H9 (cell line): ENCODE data around the gene KRCC1. TPM values are rescaled to one million over a fixed set of nuclear protein-coding genes. Genes with fewer than 3 reads are reported as not detected.

Experiments
- DNase-seq: peaks from one replicate; pipeline ENCODE4 v3.0.0-alpha.2; 2017
- H2AFZ ChIP-seq: one replicate; pipeline ENCODE4 v1.6.1; 2013; ENCODE audit warnings: mild to moderate bottlenecking, low read length, control low read depth, moderate library complexity
- H2AK5ac ChIP-seq: 2 replicates; pipeline ENCODE4 v1.6.1; 2013; ENCODE audit warnings: low read length, control low read depth, mixed read lengths; ENCODE audit not compliant: insufficient read length
- H2BK120ac ChIP-seq: one replicate; pipeline ENCODE4 v1.6.1; 2013; ENCODE audit warnings: low read depth, mild to moderate bottlenecking, low read length, control low read depth, inconsistent platforms; ENCODE audit not compliant: poor library complexity, severe bottlenecking
- H2BK12ac ChIP-seq: 2 replicates; pipeline ENCODE4 v1.6.1; 2013; ENCODE audit warnings: low read length, control low read depth, mixed read lengths, low read depth; ENCODE audit not compliant: insufficient read length
- H2BK15ac ChIP-seq: 2 replicates; pipeline ENCODE4 v1.6.1; 2013; ENCODE audit warnings: low read depth, low read length, control low read depth
- H2BK20ac ChIP-seq: one replicate; pipeline ENCODE4 v1.6.1; 2013; ENCODE audit warnings: low read depth, mild to moderate bottlenecking, low read length, control low read depth, inconsistent platforms; ENCODE audit not compliant: poor library complexity, severe bottlenecking
- H2BK5ac ChIP-seq: 2 replicates; pipeline ENCODE4 v1.6.1; 2013; ENCODE audit warnings: low read length, control low read depth, mixed read lengths; ENCODE audit not compliant: insufficient read length
- H3K14ac ChIP-seq: 2 replicates; pipeline ENCODE4 v1.6.1; 2013; ENCODE audit warnings: low read length, control low read depth; ENCODE audit not compliant: insufficient read depth
- H3K18ac ChIP-seq: 2 replicates; pipeline ENCODE4 v1.6.1; 2013; ENCODE audit warnings: low read depth, mild to moderate bottlenecking, mixed read lengths, low read length, control low read depth; ENCODE audit not compliant: insufficient read length
- H3K23ac ChIP-seq: 2 replicates; pipeline ENCODE4 v1.6.1; 2013; ENCODE audit warnings: low read length, control low read depth, mixed read lengths, low read depth; ENCODE audit not compliant: insufficient read length
- H3K23me2 ChIP-seq: 2 replicates; pipeline ENCODE4 v1.6.1; 2013; ENCODE audit warnings: low read depth, mild to moderate bottlenecking, mixed read lengths, low read length, control low read depth; ENCODE audit not compliant: insufficient read length, poor library complexity, severe bottlenecking
- H3K27ac ChIP-seq: 2 replicates; pipeline ENCODE4 v1.5.1; 2013; ENCODE audit warnings: low read length, control low read depth, mixed read lengths, low read depth; ENCODE audit not compliant: insufficient read length
- H3K27me3 ChIP-seq: 2 replicates; pipeline ENCODE4 v1.6.1; 2013; ENCODE audit warnings: low read length, control low read depth, inconsistent platforms; ENCODE audit not compliant: insufficient read depth
- H3K4ac ChIP-seq: 2 replicates; pipeline ENCODE4 v1.6.1; 2013; ENCODE audit warnings: low read depth, mild to moderate bottlenecking, control low read depth, inconsistent platforms, low read length, moderate library complexity
- H3K4me1 ChIP-seq: 2 replicates; pipeline ENCODE4 v1.6.1; 2013; ENCODE audit warnings: low read length, control low read depth, inconsistent platforms; ENCODE audit not compliant: insufficient read depth
- H3K4me2 ChIP-seq: 2 replicates; pipeline ENCODE4 v1.6.1; 2013; ENCODE audit warnings: low read length, control low read depth, mixed read lengths; ENCODE audit not compliant: insufficient read length, insufficient read depth
- H3K56ac ChIP-seq: 2 replicates; pipeline ENCODE4 v1.6.1; 2013; ENCODE audit warnings: low read depth, mild to moderate bottlenecking, mixed read lengths, low read length, control low read depth; ENCODE audit not compliant: insufficient read length
- H3K79me1 ChIP-seq: 2 replicates; pipeline ENCODE4 v1.6.1; 2013; ENCODE audit warnings: low read depth, mild to moderate bottlenecking, moderate library complexity, low read length, control low read depth, inconsistent platforms; ENCODE audit not compliant: insufficient read depth, poor library complexity, severe bottlenecking
- H3K79me2 ChIP-seq: 2 replicates; pipeline ENCODE4 v1.6.1; 2013; ENCODE audit warnings: low read length, control low read depth, inconsistent platforms; ENCODE audit not compliant: insufficient read depth
- H3K9ac ChIP-seq: 2 replicates; pipeline ENCODE4 v1.6.1; 2013; ENCODE audit warnings: low read length, control low read depth, mixed read lengths; ENCODE audit not compliant: insufficient read length; ENCODE audit errors: extremely low read depth
- H3K9me3 ChIP-seq: one replicate; pipeline ENCODE4 v1.6.1; 2013; ENCODE audit warnings: low read depth, low read length, inconsistent platforms; ENCODE audit not compliant: control insufficient read depth
- H3T11ph ChIP-seq: one replicate; pipeline ENCODE4 v1.6.1; 2013; ENCODE audit warnings: mild to moderate bottlenecking, low read length, control low read depth, inconsistent platforms
- H4K20me1 ChIP-seq: one replicate; pipeline ENCODE4 v1.6.1; 2013; ENCODE audit not compliant: control insufficient read depth, insufficient read length, insufficient read depth
- H4K5ac ChIP-seq: 2 replicates; pipeline ENCODE4 v1.6.1; 2013; ENCODE audit warnings: low read depth, mild to moderate bottlenecking, mixed read lengths, low read length, control low read depth; ENCODE audit not compliant: insufficient read length
- H4K8ac ChIP-seq: replicated peaks from 2 replicates; pipeline ENCODE4 v1.6.1; 2013; ENCODE audit warnings: low read length, control low read depth, mixed read lengths, low read depth; ENCODE audit not compliant: insufficient read length
- H4K91ac ChIP-seq: 2 replicates; pipeline ENCODE4 v1.6.1; 2013; ENCODE audit warnings: low read depth, mild to moderate bottlenecking, moderate library complexity, mixed read lengths, low read length, control low read depth; ENCODE audit not compliant: insufficient read length
- H3K27ac Mint-ChIP-seq, 3 experiments: 2 replicates in 2 of 3; 3 replicates in 1 of 3; pipeline ENCODE4 v1.8.0; 2020 to 2021; ENCODE audit warnings: mixed read lengths in 3 of 3, mild to moderate bottlenecking in 1 of 3, moderate library complexity in 1 of 3
- H3K27me3 Mint-ChIP-seq: 2 replicates; pipeline ENCODE4 v1.8.0; 2021; ENCODE audit warnings: low read depth, mild to moderate bottlenecking, moderate library complexity, mixed read lengths
- H3K36me3 Mint-ChIP-seq, 3 experiments: 2 replicates in 2 of 3; 3 replicates in 1 of 3; pipeline ENCODE4 v1.8.0; 2020 to 2021; ENCODE audit warnings: low read depth in 3 of 3, mixed read lengths in 3 of 3; ENCODE audit not compliant: insufficient read depth in 1 of 3
- H3K4me1 Mint-ChIP-seq, 2 experiments: 2 replicates each; pipeline ENCODE4 v1.8.0; 2020; ENCODE audit warnings: mixed read lengths in 2 of 2
- H3K4me3 Mint-ChIP-seq, 2 experiments: 2 replicates in 1 of 2; 3 replicates in 1 of 2; pipeline ENCODE4 v1.8.0; 2020 to 2021; ENCODE audit warnings: mild to moderate bottlenecking in 2 of 2, mixed read lengths in 2 of 2, moderate library complexity in 1 of 2
- H3K9me3 Mint-ChIP-seq, 2 experiments: 2 replicates in 1 of 2; 3 replicates in 1 of 2; pipeline ENCODE4 v1.8.0; 2020; ENCODE audit warnings: mild to moderate bottlenecking in 2 of 2, mixed read lengths in 2 of 2, moderate library complexity in 1 of 2
- WGBS: extraction: QIAGEN DNeasy Blood & Tissue Kit; methylation state at CpG from one replicate; pipeline ENCODE4 v1.1.7; 2013; ENCODE audit warnings: missing lambda C conversion rate, low lambda C conversion rate, mixed read lengths; ENCODE audit not compliant: insufficient read length; ENCODE audit errors: extremely low coverage; 5-methylcytosine and 5-hydroxymethylcytosine counted together
- total RNA-seq: library from RNA; stranded (reverse); gene quantifications from 2 replicates; pipeline ENCODE4 v1.2.1, GENCODE V29; 2021
- TF ChIP-seq, protein P1 (sequence below): fragments of 200-600 bp; sonication (generic); conservative IDR thresholded peaks from 3 replicates; pipeline ENCODE4 v1.8.0; 2021; ENCODE audit warnings: antibody characterized with exemption, mild to moderate bottlenecking

KRCC1 gene
- total RNA-seq, 1 experiment from 2014 or later, result 8.2 TPM

DNA sequence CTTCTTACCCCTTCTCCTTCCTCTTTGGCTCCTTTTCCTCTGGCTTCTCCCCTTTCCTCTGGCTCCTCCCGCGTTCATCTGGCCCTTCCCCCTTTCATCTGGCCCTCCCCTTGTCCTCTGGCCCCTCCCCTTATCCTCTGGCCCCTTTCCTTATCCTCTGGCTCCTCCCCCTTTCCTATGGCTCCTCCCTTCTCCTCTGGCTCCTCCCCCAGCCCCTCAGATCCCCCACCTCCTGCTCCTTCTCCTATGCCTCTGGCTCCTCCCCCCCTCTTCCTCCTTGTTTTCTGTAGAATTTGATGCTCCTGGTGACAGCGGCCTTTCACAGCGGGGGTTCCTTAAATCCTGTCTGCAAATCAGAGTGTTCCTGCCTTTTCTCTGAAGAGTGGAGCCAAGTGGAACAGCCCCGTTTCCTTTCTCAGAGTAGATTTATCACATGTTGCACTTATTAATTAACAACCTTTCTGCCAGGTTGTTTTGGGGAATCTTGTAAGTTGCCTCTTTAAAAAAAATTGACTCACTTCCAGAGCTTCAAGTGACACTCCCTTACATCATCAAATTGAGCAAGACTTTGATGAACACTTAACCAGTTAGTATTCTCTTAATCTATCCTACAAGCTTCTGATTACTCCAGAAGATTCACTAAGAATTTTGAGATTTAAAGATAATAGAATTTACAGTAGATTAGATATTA, 44.4 kb upstream of the KRCC1 start:
- Histone ChIP-seq H4K91ac (no peak overlapping the region), H4K20me1 (no peaks in the 10 kb centered on the region), H3K18ac (no peak overlapping the region), H3K23ac (no peak overlapping the region), H3K23me2 (no peaks in the 10 kb centered on the region), H3K79me1 (no peaks in the 10 kb centered on the region), H3K4ac (no peak overlapping the region), H4K8ac (no peak overlapping the region), H3T11ph (no peak overlapping the region), H2BK120ac (no peak overlapping the region), H3K56ac (no peak overlapping the region), H2BK12ac (no peak overlapping the region), H2BK20ac (no peak overlapping the region), H3K9me3 (no peaks in the 10 kb centered on the region), H3K27me3 (no peaks in the 10 kb centered on the region), H2AK5ac (no peak overlapping the region), H2BK5ac (no peak overlapping the region), H3K9ac (no peak overlapping the region), H2AFZ (no peak overlapping the region), H3K4me2 (no peak overlapping the region), H4K5ac (no peak overlapping the region), H3K79me2 (no peaks in the 10 kb centered on the region), H2BK15ac (no peak overlapping the region), H3K27ac (no peak overlapping the region), H3K14ac (no peak overlapping the region), H3K4me1 (no peaks in the 10 kb centered on the region; the same call in 1 of the 2 replicates)
- Mint-ChIP-seq H3K4me1 (peaks cover 24 to 37% of the 10 kb centered on the region in 2 experiments), H3K36me3 (no peaks in the 10 kb centered on the region), H3K27me3 (no peaks in the 10 kb centered on the region; the same call in 1 of the 2 replicates), H3K27ac (peak overlapping the region in 1 of 3 experiments; percentile 7; a peak in 1 of 7 replicates), H3K9me3 (no peaks in the 10 kb centered on the region), H3K4me3 (no peak overlapping the region)
- DNase-seq, result peak; percentile 96
- TF ChIP-seq, protein P1, sequence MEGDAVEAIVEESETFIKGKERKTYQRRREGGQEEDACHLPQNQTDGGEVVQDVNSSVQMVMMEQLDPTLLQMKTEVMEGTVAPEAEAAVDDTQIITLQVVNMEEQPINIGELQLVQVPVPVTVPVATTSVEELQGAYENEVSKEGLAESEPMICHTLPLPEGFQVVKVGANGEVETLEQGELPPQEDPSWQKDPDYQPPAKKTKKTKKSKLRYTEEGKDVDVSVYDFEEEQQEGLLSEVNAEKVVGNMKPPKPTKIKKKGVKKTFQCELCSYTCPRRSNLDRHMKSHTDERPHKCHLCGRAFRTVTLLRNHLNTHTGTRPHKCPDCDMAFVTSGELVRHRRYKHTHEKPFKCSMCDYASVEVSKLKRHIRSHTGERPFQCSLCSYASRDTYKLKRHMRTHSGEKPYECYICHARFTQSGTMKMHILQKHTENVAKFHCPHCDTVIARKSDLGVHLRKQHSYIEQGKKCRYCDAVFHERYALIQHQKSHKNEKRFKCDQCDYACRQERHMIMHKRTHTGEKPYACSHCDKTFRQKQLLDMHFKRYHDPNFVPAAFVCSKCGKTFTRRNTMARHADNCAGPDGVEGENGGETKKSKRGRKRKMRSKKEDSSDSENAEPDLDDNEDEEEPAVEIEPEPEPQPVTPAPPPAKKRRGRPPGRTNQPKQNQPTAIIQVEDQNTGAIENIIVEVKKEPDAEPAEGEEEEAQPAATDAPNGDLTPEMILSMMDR, result no peak
- no CpG with 5 or more reads among the region's 5 CpGs for WGBS
